GM04503 (cell line): Measurements from ENCODE around the gene ZMYND11.

Experiments
- DNase-seq: peaks from one replicate; pipeline ENCODE4 v3.0.0-alpha.2; 2012; ENCODE audit warnings: low read depth

Gene ZMYND11

DNA sequence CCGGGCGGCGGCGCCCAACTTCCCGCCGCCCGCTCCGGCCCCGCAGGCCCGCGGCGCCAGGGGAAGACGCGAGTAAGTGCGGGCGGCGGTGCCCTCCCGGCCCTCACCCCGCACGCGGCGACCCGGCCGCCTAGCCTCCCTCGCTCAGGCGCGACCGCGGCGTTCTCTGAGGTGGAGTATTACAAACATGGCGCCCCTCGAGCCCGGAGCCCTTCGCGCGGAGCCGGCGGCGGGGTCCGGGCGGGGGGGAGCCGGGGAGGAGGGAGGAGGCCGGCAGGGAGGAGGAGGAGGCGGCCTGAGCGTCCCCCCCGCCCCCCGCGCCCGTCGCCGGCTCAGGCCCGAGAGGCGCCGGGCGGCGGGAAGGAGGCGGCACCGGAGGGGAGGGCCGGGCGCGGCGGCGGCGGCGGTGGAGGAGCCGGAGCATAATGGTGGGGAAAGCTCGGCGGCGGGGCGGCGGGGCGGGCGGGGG, at the start of gene ZMYND11:
Gene ZMYND11, plus strand, starts transcription at position 324 of the 469 bp plus-strand sequence. CDS start 44,558 bp downstream, outside the sequence.
- no peak for DNase-seq

DNA sequence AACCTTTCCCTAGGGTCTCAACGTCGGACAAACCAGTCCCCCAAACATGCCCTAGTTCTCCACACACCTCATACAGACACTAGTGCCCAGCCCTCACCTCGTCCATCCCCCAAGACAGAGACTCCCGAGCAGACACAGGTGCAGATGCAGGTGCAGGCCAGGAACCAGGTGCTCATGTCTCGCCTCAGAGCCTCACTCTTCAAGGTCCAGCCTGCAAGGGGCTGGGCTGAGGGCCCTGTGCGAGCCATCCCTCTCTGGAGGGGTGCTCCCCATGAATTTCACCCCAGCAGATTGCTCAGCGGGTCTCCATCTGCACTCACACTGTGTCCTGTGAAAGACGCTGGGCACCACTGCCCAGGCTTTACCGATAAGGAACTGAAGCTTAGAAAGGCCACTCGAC, 49.2 kb upstream of the ZMYND11 start:
- DNase-seq, result no peak

DNA sequence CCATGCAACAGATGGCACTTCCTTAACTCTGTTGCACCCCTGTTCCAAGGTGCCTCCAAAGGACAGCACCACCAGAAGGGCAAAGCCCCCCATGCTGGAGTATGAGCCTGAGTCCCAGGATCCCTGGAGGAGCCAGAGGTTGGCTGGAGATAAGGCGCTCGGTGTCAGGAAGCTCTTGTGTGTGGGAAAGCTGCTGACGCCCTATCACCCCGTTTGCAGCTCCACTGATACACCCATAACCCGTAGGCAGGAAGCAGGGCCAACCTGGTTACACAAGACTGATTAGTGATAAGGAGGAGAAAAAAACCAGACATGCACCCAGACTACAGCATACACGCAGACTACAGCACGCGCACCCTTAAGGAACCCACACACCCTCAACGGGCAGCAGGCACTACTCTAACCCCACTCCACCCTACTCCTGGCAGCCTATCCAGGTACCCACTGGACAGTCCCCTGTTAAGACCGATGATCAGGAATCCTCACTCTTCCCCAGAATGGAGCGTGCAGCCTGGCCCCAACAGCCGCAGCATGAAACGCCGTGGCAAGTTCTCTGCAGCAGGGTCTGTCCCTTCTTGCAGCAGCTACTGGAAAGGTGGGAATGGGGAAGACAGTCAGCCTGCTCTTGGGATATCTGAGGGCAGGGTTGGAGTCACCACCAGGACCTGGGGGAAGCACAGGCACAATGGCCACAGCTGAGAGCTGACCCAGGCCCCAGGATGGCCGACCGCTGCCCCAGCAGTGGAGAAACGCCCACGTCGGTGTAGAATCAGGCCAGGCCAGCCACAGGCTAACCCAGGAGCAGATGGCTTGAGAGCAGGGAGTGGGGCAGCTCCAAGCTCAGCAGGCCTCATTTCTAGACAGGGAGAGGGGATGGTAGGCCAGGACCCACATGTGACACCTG, 47.8 kb upstream of the ZMYND11 start:
- no peak for DNase-seq

DNA sequence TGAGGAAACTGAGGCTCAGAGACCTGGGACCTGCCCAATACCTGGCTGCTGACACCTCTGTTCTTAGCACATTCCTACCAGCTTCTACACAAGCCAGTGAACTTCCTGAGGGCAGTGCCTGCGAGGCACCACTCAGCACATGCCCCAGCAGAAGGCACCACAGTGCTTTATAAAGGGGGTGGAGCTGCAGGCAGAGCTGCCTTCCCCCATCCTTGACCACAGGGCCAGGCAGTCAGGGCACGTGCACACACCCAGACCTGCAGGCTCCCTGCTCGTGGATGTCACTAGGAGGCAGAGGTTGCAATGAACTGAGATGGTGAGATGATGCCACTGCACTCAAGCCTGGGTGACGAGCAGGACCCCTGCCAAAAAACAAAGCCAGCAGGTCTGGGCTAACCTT, 47.0 kb upstream of the ZMYND11 start:
- DNase-seq, result no peak

DNA sequence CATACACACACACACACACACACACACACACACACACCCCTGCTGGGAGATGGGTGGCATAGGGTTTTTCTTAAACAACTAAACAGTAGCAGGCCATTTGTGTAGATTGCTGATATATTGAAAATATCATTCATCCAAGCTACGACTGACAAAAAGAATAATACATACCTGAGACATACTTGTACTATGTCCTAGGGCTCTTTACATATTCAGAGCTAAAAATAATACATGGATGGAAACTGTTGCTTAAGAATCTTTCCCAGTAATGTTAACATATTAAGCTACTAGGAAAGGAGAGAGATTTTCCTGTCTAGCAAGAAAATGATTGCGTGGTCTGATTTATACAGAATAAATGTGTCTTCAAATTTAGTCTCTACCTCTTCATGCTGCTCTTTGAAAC, 46.0 kb upstream of the ZMYND11 start:
- no peak for DNase-seq

DNA sequence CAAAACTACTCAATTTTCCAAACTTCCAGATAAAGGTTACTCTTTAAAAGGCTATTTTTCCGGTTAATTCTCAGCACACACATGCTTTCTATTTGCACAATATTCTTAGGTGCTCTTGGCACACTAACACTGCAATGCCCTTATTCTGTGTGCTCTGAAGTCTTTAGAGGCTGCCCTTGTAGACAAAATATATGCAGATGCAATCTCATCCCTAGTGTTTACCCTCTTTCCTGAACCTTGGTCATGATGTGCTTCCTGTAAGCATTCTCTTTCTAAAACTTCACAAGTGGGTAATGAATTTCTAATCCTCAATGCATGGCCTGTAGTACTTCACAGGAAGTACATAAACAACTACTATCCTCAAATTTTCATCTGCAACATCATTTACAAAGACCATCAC, 45.1 kb upstream of the ZMYND11 start:
- DNase-seq, result no peak

DNA sequence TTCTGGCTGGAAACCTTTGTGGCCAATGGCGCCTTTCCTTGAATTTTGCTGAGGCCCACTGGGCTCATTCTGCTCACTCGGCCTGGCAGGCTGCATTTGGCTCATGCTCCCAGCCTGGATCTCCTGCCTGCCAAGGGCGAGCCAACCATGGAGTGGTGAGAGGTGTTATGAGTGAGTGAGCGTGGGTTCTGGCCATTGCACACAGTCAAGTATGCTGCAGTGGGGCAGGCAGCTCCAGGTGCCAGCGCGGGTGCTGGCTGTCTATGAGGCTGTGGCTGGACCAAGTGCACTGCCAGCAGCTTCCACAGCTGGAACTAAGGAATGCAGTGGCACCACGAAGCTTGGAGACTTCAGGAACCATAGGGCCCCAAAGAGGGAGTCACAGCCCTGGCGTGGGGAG, 43.9 kb upstream of the ZMYND11 start:
- no peak for DNase-seq

DNA sequence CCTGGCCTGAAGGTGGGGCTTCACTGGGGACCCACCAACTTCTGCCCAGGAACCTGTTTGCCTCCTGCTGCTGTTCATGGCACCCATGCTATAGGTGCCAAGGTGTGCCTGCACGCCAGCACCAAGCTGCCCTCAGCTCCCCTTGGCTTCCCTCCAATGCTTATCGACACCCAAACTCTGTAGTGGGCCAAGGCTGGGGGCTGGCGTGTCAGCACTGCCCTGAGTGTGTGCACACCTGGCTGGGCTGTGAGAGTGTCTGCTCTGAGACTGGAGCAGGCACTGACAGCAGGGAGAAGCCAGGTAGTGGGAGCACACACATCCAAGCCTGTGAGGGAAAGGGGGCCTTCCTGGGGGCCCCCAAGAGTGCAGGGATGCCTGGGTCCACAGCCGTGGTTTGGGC, 43.1 kb upstream of the ZMYND11 start:
- DNase-seq, result no peak

DNA sequence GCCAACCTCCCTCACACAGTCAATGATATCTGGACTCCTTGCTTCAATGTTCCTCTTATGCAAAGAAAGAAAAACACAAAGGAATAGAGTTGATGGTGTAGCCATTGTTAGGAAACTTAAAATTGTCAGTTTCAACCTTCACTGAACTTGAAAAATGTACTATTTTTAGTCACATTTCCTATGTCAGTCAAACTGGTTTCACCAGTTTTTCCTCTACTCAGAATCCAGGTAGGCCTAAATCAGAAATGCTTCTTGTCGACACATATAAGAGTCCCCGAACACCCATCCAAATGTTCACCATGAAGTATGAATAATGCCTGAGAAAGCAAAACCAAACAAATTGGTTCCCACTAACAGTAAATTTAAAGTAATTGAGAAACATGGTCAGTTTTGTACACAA, 42.4 kb upstream of the ZMYND11 start:
- DNase-seq, result no peak

DNA sequence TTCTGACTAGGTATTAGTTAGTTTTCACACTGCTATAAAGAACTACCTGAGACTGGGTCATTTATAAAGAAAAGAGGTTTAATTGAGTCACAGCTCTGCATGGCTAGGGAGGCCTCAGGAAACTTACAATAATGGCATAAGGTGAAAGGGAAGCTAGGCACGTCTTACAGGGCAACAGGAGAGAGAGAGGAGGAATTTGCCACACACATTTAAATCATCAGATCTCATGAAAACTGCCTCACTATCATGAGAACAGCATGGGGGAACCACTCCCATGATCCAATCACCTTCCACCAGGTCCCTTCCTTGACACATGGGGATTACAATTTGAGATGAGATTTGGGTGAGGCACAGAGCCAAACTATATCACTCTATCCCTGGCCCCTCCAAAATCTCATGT, 40.6 kb upstream of the ZMYND11 start:
- no peak for DNase-seq

DNA sequence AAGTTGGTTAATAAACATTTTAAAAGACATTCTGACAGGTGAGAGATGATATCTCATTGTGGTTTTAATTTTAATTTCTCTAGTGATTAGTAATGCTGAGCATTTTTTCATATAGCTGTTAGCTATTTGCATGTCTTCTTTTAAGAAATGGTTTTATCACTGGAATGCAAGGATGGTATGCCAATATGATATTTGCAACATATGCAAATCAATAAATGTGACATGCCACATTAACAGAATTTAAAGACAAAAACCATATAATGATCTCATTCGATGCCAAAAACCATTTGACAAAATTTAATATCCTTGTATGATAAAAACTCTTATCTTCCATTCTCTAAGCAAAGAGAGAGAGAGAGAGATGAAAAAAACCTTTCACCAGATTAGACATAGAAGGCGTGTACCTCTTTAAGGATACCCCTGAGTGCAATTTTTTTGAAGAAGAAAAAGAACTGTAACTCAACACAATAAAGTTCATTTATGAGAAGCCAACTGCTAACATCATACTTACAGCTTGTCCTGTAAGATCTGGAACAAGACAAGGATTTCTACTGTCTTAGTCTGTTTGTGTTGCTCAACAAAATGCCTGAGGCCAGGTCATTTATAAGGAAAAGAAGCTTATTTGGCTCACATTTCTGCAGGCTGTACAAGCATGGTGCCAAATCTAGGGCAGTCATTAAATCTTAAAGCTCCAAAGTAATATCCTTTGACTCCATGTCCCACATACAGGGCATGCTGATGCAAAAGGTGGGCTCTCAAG, 39.7 kb upstream of the ZMYND11 start:
- DNase-seq, result no peak

DNA sequence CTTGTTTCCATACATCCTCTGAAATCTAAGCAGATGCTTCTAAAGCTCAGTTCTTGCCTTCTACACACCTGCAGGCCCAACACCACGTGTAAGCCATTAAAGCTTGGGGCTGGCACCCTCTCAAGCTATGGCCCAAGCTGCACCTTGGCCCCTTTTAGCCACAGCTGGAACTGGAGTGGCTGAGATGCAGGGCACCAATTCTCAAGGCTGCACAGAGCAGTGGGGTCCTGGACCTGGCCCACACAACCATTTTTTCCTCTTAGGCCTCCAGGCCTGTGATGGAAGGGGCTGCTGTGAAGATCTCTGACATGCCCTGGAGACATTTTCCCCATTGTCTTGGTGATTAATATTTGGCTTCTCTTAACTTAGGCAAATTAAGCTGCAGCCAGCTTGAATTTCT, 38.8 kb upstream of the ZMYND11 start:
- no peak for DNase-seq

DNA sequence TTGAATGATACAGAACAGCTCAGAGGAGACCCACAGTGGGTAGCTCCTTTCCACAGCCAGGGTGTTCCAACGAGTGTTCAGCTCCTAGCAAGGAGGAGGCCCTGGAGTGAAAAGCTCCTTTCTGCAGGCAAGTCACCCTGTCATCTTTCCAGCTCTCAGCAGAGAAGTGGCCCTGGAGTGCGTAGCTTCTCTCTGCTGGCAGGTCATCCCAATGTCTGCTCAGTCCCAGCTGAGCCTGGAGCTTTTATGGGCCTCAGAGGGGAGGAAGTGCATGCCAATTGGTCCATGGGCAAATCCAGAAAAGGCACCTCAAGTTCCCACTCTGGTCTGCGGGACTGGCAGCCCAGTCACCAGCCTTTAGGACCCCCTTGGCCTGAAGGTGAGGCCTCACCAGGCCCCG, 30.8 kb upstream of the ZMYND11 start:
- DNase-seq, result no peak

DNA sequence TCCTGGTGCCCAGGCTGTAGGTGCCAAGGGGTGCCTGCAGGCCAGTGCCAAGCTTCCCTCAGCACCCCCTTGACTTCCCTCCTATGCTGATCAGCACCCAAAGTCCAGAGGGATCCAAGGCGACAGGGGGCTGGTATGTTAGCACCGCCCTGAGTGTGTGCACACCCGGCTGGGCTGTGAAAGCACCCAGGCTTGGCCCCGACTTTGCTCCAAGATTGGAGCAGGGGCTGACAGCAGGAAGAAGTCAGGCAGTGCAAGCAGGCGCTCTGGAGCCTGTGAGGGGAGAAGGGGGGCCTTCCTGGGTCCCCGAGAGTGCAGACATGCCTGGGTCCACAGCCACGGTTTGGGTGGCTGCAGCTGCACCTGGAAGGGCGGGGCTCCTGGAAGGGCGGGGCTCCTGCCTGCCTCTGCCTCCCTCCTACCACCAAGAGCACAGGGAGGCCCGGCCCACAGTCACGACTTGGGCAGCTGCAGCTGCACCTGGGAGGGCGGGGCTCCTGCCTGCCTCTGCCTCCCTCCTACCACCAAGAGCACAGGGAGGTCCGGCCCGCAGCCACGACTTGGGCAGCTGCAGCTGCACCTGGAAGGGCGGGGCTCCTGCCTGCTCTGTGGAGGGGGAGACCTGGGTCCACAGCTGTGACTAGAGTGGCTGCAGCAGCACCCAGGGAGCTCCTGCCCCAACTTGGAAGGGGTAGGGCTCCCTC, 30.2 kb upstream of the ZMYND11 start:
- no peak for DNase-seq

DNA sequence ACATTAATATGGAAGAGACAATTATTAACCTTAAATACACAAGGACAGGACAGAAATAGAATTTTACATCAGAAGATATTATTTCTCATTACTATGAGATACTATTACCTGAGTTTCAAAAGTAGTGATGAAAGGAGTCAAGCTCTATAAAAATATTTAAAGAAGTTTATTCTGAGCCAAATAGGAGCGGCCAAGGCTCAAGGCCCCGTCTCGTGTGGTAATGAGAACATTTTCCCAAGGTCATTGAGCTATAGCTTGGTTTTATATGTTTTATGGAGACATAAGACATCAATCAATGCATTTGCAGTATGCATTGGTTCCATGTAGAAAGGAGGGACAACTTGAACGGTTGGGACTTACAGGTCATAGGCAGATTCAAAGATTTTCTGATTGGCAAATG, 29.4 kb upstream of the ZMYND11 start:
- DNase-seq, result no peak

DNA sequence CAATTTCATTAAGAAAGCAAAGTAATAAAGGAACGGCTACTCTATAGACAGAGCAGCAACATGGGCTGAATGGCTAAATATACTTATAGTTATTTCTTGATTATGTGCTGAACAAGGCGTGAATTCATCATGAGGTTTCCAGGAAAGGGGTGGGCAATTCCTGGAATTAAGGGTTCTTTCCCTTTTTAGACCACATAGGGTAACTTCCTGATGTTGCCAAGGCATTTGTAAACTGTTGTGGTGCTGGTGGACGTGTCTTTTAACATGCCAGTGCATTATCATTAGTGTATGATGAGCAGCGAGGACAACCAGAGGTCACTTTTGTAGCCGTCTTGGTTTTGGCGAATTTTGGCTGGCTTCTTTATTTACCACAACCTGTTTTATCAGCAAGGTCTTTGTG, 28.5 kb upstream of the ZMYND11 start:
- DNase-seq, result no peak

DNA sequence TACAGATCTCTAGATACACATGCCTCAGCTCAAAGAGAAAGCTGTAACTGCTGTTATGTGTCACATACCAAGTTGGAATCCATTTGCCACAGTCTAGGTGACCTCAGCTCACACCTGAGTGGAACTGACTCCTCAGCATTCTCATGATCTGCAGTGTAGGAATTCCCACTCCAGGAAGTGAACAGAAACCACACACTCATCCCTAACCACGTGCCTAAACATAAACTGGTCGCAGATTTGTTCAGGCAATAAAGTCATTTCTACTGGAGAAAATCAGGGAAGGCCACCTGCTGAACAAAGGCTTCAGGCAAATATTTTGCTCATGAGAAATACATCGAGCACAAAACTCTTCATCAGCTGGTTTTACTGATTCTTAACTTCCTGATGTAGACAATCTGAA, 23.0 kb upstream of the ZMYND11 start:
- DNase-seq, result no peak

DNA sequence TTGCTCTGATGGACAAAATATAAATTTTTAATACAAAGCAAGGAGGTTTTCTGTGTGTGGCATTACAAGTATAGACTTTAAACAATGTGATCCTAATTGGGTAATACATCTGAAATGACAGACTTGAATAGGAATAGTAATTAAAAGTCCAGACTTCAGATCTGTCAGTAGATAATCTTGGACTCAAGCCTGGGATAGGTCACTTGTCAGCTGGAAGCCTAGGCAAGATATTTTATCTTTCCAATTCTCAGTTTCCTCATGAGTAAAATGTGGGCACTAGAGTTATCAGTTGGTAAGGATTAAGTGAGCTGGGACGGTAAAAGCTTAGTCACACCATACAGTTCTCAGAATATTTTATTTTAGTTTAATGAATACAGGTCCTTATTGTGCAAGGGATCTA, 10.4 kb upstream of the ZMYND11 start:
- no peak for DNase-seq

DNA sequence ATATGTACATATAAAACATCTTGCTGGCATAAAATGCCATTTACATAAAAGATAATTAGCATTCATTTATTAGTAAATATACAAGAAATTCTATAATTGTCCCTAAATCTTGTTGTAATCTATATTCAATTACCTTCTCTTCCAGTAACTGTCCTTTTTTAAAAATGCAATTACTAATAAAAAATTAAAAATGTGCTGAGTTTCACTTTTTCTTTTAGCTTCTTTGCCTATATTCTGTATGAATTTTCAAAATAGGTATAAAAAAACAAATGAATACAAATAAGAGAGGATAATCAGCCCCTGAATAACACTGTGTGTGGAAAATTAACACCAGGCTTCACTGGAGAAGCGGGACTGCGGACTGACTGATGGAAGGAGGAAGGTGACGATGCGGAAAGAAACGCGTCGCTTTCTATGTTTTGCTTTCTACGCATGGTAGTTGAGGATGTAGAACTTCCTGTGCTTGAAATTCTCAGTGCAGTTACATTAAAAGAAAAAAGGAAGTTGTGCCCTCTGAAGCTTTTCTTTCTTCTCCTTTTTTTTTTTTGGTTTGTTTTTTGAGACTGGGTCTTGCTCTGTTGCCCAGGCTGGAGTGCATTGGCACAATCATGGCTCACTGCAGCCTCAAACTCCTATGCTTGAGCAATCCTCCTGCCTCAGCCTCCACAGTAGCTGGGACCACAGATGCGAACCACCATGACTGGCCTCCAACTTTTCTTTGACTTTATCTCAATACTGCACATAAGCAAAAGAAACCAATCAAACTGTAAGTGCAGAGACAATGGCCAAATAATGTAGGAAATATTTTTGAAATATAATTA, 7.4 kb upstream of the ZMYND11 start:
- no peak for DNase-seq

DNA sequence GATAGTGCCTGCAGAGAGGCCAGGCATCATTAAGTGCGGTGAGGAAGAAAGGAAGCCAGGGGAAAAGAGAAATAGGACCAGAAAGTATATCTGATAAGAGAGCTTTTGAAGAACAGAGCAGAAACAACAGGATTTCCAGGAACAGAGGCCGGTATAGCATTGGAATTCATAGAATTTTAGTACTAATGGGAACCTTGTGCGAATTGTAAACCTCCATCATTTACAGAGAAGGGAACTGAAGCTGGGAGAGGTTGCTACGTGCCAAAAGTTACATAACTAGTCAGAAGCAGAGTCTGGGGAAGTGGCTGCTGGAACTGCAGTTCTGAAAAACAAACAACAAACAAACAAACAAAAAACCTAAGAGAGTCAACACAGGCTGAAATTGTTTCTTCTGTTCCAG, 5.4 kb upstream of the ZMYND11 start:
- DNase-seq, result no peak

DNA sequence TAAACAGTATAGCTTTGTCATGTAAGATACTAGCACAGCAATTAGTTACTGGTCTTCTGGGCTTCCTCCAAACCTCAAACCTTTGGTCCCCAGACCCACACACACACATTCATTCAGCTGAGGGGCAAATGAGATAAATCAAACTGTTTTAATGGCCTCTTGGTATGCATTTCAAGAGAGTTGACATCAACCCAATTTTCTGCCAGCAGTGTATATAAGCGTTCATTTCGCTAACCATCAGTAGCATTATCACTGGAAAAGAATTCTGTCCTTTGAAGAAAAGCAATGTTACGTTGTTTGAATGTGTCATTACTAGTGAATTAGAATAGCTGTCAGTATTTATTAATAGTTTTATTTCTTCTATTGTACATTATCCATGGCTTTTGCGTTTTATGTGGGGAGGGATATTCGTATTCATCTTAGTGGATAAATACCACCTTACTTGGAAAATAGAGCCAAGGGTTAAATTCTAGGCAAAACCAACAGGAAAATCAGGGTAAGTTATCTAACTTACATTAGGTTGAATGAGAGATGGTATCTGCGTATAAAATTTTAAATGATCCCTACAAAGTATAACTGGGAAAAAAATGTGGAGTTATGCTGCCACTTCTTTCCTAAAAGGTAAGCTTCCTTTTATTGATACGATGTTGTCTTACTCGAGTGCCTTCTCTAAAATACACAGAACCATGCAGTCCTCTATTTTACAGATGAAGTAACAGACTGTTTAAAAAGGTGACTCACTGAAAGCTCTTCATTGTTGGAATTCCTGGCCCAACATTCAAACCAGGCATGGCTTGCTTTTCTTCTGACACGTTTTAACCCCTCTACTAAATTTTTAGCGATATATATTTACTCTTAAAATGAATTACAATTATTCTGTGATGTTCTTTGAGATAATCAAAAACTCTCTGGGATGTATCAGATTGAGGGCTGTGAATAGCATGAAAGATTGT, 2.0 kb upstream of the ZMYND11 start:
- peak; percentile 45 for DNase-seq
